H9 (cell line): ENCODE measurements around the gene CYP2D6. TPM values are rescaled to one million over a fixed set of nuclear protein-coding genes. Genes with fewer than 3 reads are reported as not detected.

Experiments used
- DNase-seq: peaks from one replicate; pipeline ENCODE4 v3.0.0-alpha.2; 2017
- H2AFZ ChIP-seq: one replicate; pipeline ENCODE4 v1.6.1; 2013; ENCODE audit warnings: mild to moderate bottlenecking, low read length, control low read depth, moderate library complexity
- H2AK5ac ChIP-seq: 2 replicates; pipeline ENCODE4 v1.6.1; 2013; ENCODE audit warnings: low read length, control low read depth, mixed read lengths; ENCODE audit not compliant: insufficient read length
- H2BK120ac ChIP-seq: one replicate; pipeline ENCODE4 v1.6.1; 2013; ENCODE audit warnings: low read depth, mild to moderate bottlenecking, low read length, control low read depth, inconsistent platforms; ENCODE audit not compliant: poor library complexity, severe bottlenecking
- H2BK12ac ChIP-seq: 2 replicates; pipeline ENCODE4 v1.6.1; 2013; ENCODE audit warnings: low read length, control low read depth, mixed read lengths, low read depth; ENCODE audit not compliant: insufficient read length
- H2BK15ac ChIP-seq: 2 replicates; pipeline ENCODE4 v1.6.1; 2013; ENCODE audit warnings: low read depth, low read length, control low read depth
- H2BK20ac ChIP-seq: one replicate; pipeline ENCODE4 v1.6.1; 2013; ENCODE audit warnings: low read depth, mild to moderate bottlenecking, low read length, control low read depth, inconsistent platforms; ENCODE audit not compliant: poor library complexity, severe bottlenecking
- H2BK5ac ChIP-seq: 2 replicates; pipeline ENCODE4 v1.6.1; 2013; ENCODE audit warnings: low read length, control low read depth, mixed read lengths; ENCODE audit not compliant: insufficient read length
- H3K14ac ChIP-seq: 2 replicates; pipeline ENCODE4 v1.6.1; 2013; ENCODE audit warnings: low read length, control low read depth; ENCODE audit not compliant: insufficient read depth
- H3K18ac ChIP-seq: 2 replicates; pipeline ENCODE4 v1.6.1; 2013; ENCODE audit warnings: low read depth, mild to moderate bottlenecking, mixed read lengths, low read length, control low read depth; ENCODE audit not compliant: insufficient read length
- H3K23ac ChIP-seq: 2 replicates; pipeline ENCODE4 v1.6.1; 2013; ENCODE audit warnings: low read length, control low read depth, mixed read lengths, low read depth; ENCODE audit not compliant: insufficient read length
- H3K23me2 ChIP-seq: 2 replicates; pipeline ENCODE4 v1.6.1; 2013; ENCODE audit warnings: low read depth, mild to moderate bottlenecking, mixed read lengths, low read length, control low read depth; ENCODE audit not compliant: insufficient read length, poor library complexity, severe bottlenecking
- H3K27ac ChIP-seq: 2 replicates; pipeline ENCODE4 v1.5.1; 2013; ENCODE audit warnings: low read length, control low read depth, mixed read lengths, low read depth; ENCODE audit not compliant: insufficient read length
- H3K27me3 ChIP-seq: 2 replicates; pipeline ENCODE4 v1.6.1; 2013; ENCODE audit warnings: low read length, control low read depth, inconsistent platforms; ENCODE audit not compliant: insufficient read depth
- H3K4ac ChIP-seq: 2 replicates; pipeline ENCODE4 v1.6.1; 2013; ENCODE audit warnings: low read depth, mild to moderate bottlenecking, control low read depth, inconsistent platforms, low read length, moderate library complexity
- H3K4me1 ChIP-seq: 2 replicates; pipeline ENCODE4 v1.6.1; 2013; ENCODE audit warnings: low read length, control low read depth, inconsistent platforms; ENCODE audit not compliant: insufficient read depth
- H3K4me2 ChIP-seq: 2 replicates; pipeline ENCODE4 v1.6.1; 2013; ENCODE audit warnings: low read length, control low read depth, mixed read lengths; ENCODE audit not compliant: insufficient read length, insufficient read depth
- H3K56ac ChIP-seq: 2 replicates; pipeline ENCODE4 v1.6.1; 2013; ENCODE audit warnings: low read depth, mild to moderate bottlenecking, mixed read lengths, low read length, control low read depth; ENCODE audit not compliant: insufficient read length
- H3K79me1 ChIP-seq: 2 replicates; pipeline ENCODE4 v1.6.1; 2013; ENCODE audit warnings: low read depth, mild to moderate bottlenecking, moderate library complexity, low read length, control low read depth, inconsistent platforms; ENCODE audit not compliant: insufficient read depth, poor library complexity, severe bottlenecking
- H3K79me2 ChIP-seq: 2 replicates; pipeline ENCODE4 v1.6.1; 2013; ENCODE audit warnings: low read length, control low read depth, inconsistent platforms; ENCODE audit not compliant: insufficient read depth
- H3K9ac ChIP-seq: 2 replicates; pipeline ENCODE4 v1.6.1; 2013; ENCODE audit warnings: low read length, control low read depth, mixed read lengths; ENCODE audit not compliant: insufficient read length; ENCODE audit errors: extremely low read depth
- H3K9me3 ChIP-seq: one replicate; pipeline ENCODE4 v1.6.1; 2013; ENCODE audit warnings: low read depth, low read length, inconsistent platforms; ENCODE audit not compliant: control insufficient read depth
- H3T11ph ChIP-seq: one replicate; pipeline ENCODE4 v1.6.1; 2013; ENCODE audit warnings: mild to moderate bottlenecking, low read length, control low read depth, inconsistent platforms
- H4K20me1 ChIP-seq: one replicate; pipeline ENCODE4 v1.6.1; 2013; ENCODE audit not compliant: control insufficient read depth, insufficient read length, insufficient read depth
- H4K5ac ChIP-seq: 2 replicates; pipeline ENCODE4 v1.6.1; 2013; ENCODE audit warnings: low read depth, mild to moderate bottlenecking, mixed read lengths, low read length, control low read depth; ENCODE audit not compliant: insufficient read length
- H4K8ac ChIP-seq: replicated peaks from 2 replicates; pipeline ENCODE4 v1.6.1; 2013; ENCODE audit warnings: low read length, control low read depth, mixed read lengths, low read depth; ENCODE audit not compliant: insufficient read length
- H4K91ac ChIP-seq: 2 replicates; pipeline ENCODE4 v1.6.1; 2013; ENCODE audit warnings: low read depth, mild to moderate bottlenecking, moderate library complexity, mixed read lengths, low read length, control low read depth; ENCODE audit not compliant: insufficient read length
- H3K27ac Mint-ChIP-seq, 3 experiments: 2 replicates in 2 of 3; 3 replicates in 1 of 3; pipeline ENCODE4 v1.8.0; 2020 to 2021; ENCODE audit warnings: mixed read lengths in 3 of 3, mild to moderate bottlenecking in 1 of 3, moderate library complexity in 1 of 3
- H3K27me3 Mint-ChIP-seq: 2 replicates; pipeline ENCODE4 v1.8.0; 2021; ENCODE audit warnings: low read depth, mild to moderate bottlenecking, moderate library complexity, mixed read lengths
- H3K36me3 Mint-ChIP-seq, 3 experiments: 2 replicates in 2 of 3; 3 replicates in 1 of 3; pipeline ENCODE4 v1.8.0; 2020 to 2021; ENCODE audit warnings: low read depth in 3 of 3, mixed read lengths in 3 of 3; ENCODE audit not compliant: insufficient read depth in 1 of 3
- H3K4me1 Mint-ChIP-seq, 2 experiments: 2 replicates each; pipeline ENCODE4 v1.8.0; 2020; ENCODE audit warnings: mixed read lengths in 2 of 2
- H3K4me3 Mint-ChIP-seq, 2 experiments: 2 replicates in 1 of 2; 3 replicates in 1 of 2; pipeline ENCODE4 v1.8.0; 2020 to 2021; ENCODE audit warnings: mild to moderate bottlenecking in 2 of 2, mixed read lengths in 2 of 2, moderate library complexity in 1 of 2
- H3K9me3 Mint-ChIP-seq, 2 experiments: 2 replicates in 1 of 2; 3 replicates in 1 of 2; pipeline ENCODE4 v1.8.0; 2020; ENCODE audit warnings: mild to moderate bottlenecking in 2 of 2, mixed read lengths in 2 of 2, moderate library complexity in 1 of 2
- CTCF ChIP-seq: fragments of 200-600 bp; sonication (generic); conservative IDR thresholded peaks from 3 replicates; pipeline ENCODE4 v1.8.0; 2021; ENCODE audit warnings: antibody characterized with exemption, mild to moderate bottlenecking
- WGBS: extraction: QIAGEN DNeasy Blood & Tissue Kit; methylation state at CpG from one replicate; pipeline ENCODE4 v1.1.7; 2013; ENCODE audit warnings: missing lambda C conversion rate, low lambda C conversion rate, mixed read lengths; ENCODE audit not compliant: insufficient read length; ENCODE audit errors: extremely low coverage; 5-methylcytosine and 5-hydroxymethylcytosine counted together
- total RNA-seq: library from RNA; stranded (reverse); gene quantifications from 2 replicates; pipeline ENCODE4 v1.2.1, GENCODE V29; 2021

Gene CYP2D6
- total RNA-seq, 1 experiment from 2014 or later: 2.3 TPM

DNA sequence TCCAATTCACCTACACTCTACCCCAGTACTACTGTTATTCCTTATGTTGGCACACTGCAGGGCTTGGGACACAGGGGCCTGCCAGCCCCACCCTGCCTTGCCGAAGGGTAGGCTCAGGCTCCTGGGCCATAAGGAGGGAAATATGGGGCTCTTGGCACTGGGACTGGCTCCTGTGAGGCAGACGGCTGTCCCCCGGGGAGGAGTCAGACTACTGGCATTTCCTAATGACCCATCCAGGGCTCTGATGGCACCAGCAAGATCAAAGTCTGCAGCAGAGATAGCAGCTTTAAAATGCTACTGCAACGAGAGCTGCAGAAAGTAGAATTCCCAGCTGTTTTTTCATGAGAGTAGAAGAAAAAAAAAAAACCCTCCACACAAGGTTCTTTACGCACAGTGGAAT, 42.2 kb upstream of the CYP2D6 start:
- H3K4me1 ChIP-seq: no peaks in the 10 kb centered on the region
- no peak overlapping the region for H2BK12ac ChIP-seq
- no peak for TF ChIP-seq CTCF
- 0 out of 2 replicates have a peak, but pooled peaks cover 1% of the 10 kb centered on the region for H3K79me2 ChIP-seq
- H2BK5ac ChIP-seq: no peak overlapping the region
- H3T11ph ChIP-seq: no peak overlapping the region
- no peak overlapping the region for H4K5ac ChIP-seq
- H3K9ac ChIP-seq: no peak overlapping the region
- H3K4me2 ChIP-seq: no peak overlapping the region
- Mint-ChIP-seq H3K9me3 (no peaks in the 10 kb centered on the region), H3K4me3 (no peak overlapping the region), H3K4me1 (peaks cover 26 to 35% of the 10 kb centered on the region in 2 experiments), H3K27ac (no peak overlapping the region), H3K36me3 (peaks cover 2 to 27% (median 26%) of the 10 kb centered on the region in 3 experiments; a peak in 6 of 7 replicates), H3K27me3 (no peaks in the 10 kb centered on the region)
- H2BK15ac ChIP-seq: no peak overlapping the region
- no peak overlapping the region for H3K4ac ChIP-seq
- no peaks in the 10 kb centered on the region for H3K27me3 ChIP-seq
- no peak overlapping the region for H3K18ac ChIP-seq
- no peak overlapping the region for H3K14ac ChIP-seq
- H4K91ac ChIP-seq: no peak overlapping the region
- H2AK5ac ChIP-seq: no peak overlapping the region
- no CpG with 5 or more reads among the region's 5 CpGs for whole genome bisulfite sequencing
- no peaks in the 10 kb centered on the region for H3K9me3 ChIP-seq
- H3K56ac ChIP-seq: no peak overlapping the region
- DNase-seq: no peak
- H3K79me1 ChIP-seq: peaks cover 5% of the 10 kb centered on the region
- no peak overlapping the region for H2BK20ac ChIP-seq
- H4K20me1 ChIP-seq: peaks cover 2% of the 10 kb centered on the region
- H3K23ac ChIP-seq: no peak overlapping the region
- no peak overlapping the region for H2BK120ac ChIP-seq
- no peak overlapping the region for H3K27ac ChIP-seq
- no peak overlapping the region for H4K8ac ChIP-seq
- H3K23me2 ChIP-seq: no peaks in the 10 kb centered on the region
- no peak overlapping the region for H2AFZ ChIP-seq
